ENCODE results near the gene ABCC1.

Gene ABCC1

GRCh38 chr16:16033208-16033717, 83.8 kb downstream of the ABCC1 start:
- Histone ChIP-seq H3K9me3 (ENCODE audit: insufficient read depth, low read depth, low read length) (no peaks in the 10 kb centered on the region), H3K4me1 (ENCODE audit: control insufficient read depth in 1 of 2, insufficient read depth in 2 of 2, low read length in 2 of 2) (peaks cover 5 to 10% of the 10 kb centered on the region in 2 experiments), H2AK5ac (ENCODE audit: low read length) (no peak overlapping the region), H3K36me3 (ENCODE audit: control insufficient read depth in 1 of 2, insufficient read depth in 2 of 2, low read length in 2 of 2) (peaks cover 6 to 11% of the 10 kb centered on the region in 2 experiments), H3K4me3 (ENCODE audit: low read depth, low read length) (no peak overlapping the region), H4K12ac (ENCODE audit: low read depth, low read length) (no peak overlapping the region), H3K14ac (ENCODE audit: low read length) (no peak overlapping the region), H3K18ac (ENCODE audit: low read length) (no peak overlapping the region), H2AFZ (ENCODE audit: insufficient read depth, low read length, poor library complexity) (no peak overlapping the region), H3K23ac (ENCODE audit: low read length) (no peak overlapping the region), H4K91ac (ENCODE audit: low read depth, low read length) (no peak overlapping the region), H2BK120ac (ENCODE audit: insufficient read depth, low read length, poor library complexity) (no peak overlapping the region), H3K4ac (ENCODE audit: low read depth, low read length) (no peak overlapping the region), H3K9ac (ENCODE audit: low read length) (no peak overlapping the region), H3K27ac (ENCODE audit: low read depth, low read length) (no peak overlapping the region), H3K4me2 (ENCODE audit: low read length) (no peak overlapping the region), H4K8ac (ENCODE audit: low read depth, low read length) (no peak overlapping the region), H2BK5ac (ENCODE audit: low read depth, low read length, poor library complexity) (no peak overlapping the region), H3K79me2 (ENCODE audit: control insufficient read depth, insufficient read depth, low read length, poor library complexity) (no peaks in the 10 kb centered on the region), H2BK12ac (ENCODE audit: low read length) (no peak overlapping the region), H3K79me1 (ENCODE audit: low read length) (no peaks in the 10 kb centered on the region), H3K27me3 (ENCODE audit: insufficient read depth, low read length) (no peaks in the 10 kb centered on the region)
- no CpG with 5 or more reads among the region's 9 CpGs for WGBS (ENCODE audit: extremely low coverage, insufficient coverage, insufficient read length)
- DNase-seq = no peak

GRCh38 chr16:16036359-16036792, 87.0 kb downstream of the ABCC1 start:
- no peak overlapping the region for H2BK12ac ChIP-seq (ENCODE audit: low read length)
- no peak overlapping the region for H3K4me3 ChIP-seq (ENCODE audit: low read depth, low read length)
- no peak overlapping the region for H3K9ac ChIP-seq (ENCODE audit: low read length)
- no peaks in the 10 kb centered on the region for H3K9me3 ChIP-seq (ENCODE audit: insufficient read depth, low read depth, low read length)
- peaks cover 7 to 13% of the 10 kb centered on the region in 2 experiments for H3K36me3 ChIP-seq (ENCODE audit: control insufficient read depth in 1 of 2, insufficient read depth in 2 of 2, low read length in 2 of 2)
- no peaks in the 10 kb centered on the region for H3K79me2 ChIP-seq (ENCODE audit: control insufficient read depth, insufficient read depth, low read length, poor library complexity)
- peak overlapping the region; percentile 21 for H3K27ac ChIP-seq (ENCODE audit: low read depth, low read length)
- H2AFZ ChIP-seq (ENCODE audit: insufficient read depth, low read length, poor library complexity) = no peak overlapping the region
- H3K4me1 ChIP-seq (ENCODE audit: control insufficient read depth in 1 of 2, insufficient read depth in 2 of 2, low read length in 2 of 2) = peaks cover 10 to 11% of the 10 kb centered on the region in 2 experiments
- H3K14ac ChIP-seq (ENCODE audit: low read length) = no peak overlapping the region
- peak; percentile 31 to 52 for DNase-seq
- no peak overlapping the region for H2AK5ac ChIP-seq (ENCODE audit: low read length)
- H4K91ac ChIP-seq (ENCODE audit: low read depth, low read length) = peak overlapping the region; percentile 27
- no peaks in the 10 kb centered on the region for H3K79me1 ChIP-seq (ENCODE audit: low read length)
- H4K12ac ChIP-seq (ENCODE audit: low read depth, low read length) = no peak overlapping the region
- peak overlapping the region; percentile 33 for H3K4me2 ChIP-seq (ENCODE audit: low read length)
- no CpG with 5 or more reads among the region's 8 CpGs for WGBS (ENCODE audit: extremely low coverage, insufficient coverage, insufficient read length)
- H3K23ac ChIP-seq (ENCODE audit: low read length) = no peak overlapping the region
- peak overlapping the region; percentile 21 for H2BK120ac ChIP-seq (ENCODE audit: insufficient read depth, low read length, poor library complexity)
- no peak overlapping the region for H3K4ac ChIP-seq (ENCODE audit: low read depth, low read length)
- H2BK5ac ChIP-seq (ENCODE audit: low read depth, low read length, poor library complexity) = no peak overlapping the region
- H3K27me3 ChIP-seq (ENCODE audit: insufficient read depth, low read length) = no peaks in the 10 kb centered on the region
- H4K8ac ChIP-seq (ENCODE audit: low read depth, low read length) = no peak overlapping the region
- H3K18ac ChIP-seq (ENCODE audit: low read length) = peak overlapping the region; percentile 15

GRCh38 chr16:16037521-16037920, 88.1 kb downstream of the ABCC1 start:
- H3K36me3 ChIP-seq (ENCODE audit: control insufficient read depth in 1 of 2, insufficient read depth in 2 of 2, low read length in 2 of 2) = peaks cover 7 to 13% of the 10 kb centered on the region in 2 experiments
- no peak overlapping the region for H3K27ac ChIP-seq (ENCODE audit: low read depth, low read length)
- H3K4me1 ChIP-seq (ENCODE audit: control insufficient read depth in 1 of 2, insufficient read depth in 2 of 2, low read length in 2 of 2) = peaks cover 14% of the 10 kb centered on the region in 2 experiments
- H3K18ac ChIP-seq (ENCODE audit: low read length) = no peak overlapping the region
- H2BK120ac ChIP-seq (ENCODE audit: insufficient read depth, low read length, poor library complexity) = no peak overlapping the region
- no peak overlapping the region for H2AFZ ChIP-seq (ENCODE audit: insufficient read depth, low read length, poor library complexity)
- no peak overlapping the region for H2BK5ac ChIP-seq (ENCODE audit: low read depth, low read length, poor library complexity)
- H3K9ac ChIP-seq (ENCODE audit: low read length) = no peak overlapping the region
- no peaks in the 10 kb centered on the region for H3K79me1 ChIP-seq (ENCODE audit: low read length)
- no peak overlapping the region for H4K12ac ChIP-seq (ENCODE audit: low read depth, low read length)
- H3K4me3 ChIP-seq (ENCODE audit: low read depth, low read length) = no peak overlapping the region
- no peak overlapping the region for H3K23ac ChIP-seq (ENCODE audit: low read length)
- DNase-seq = no peak
- no peak overlapping the region for H2BK12ac ChIP-seq (ENCODE audit: low read length)
- no peak overlapping the region for H3K4ac ChIP-seq (ENCODE audit: low read depth, low read length)
- H3K27me3 ChIP-seq (ENCODE audit: insufficient read depth, low read length) = no peaks in the 10 kb centered on the region
- no peak overlapping the region for H3K4me2 ChIP-seq (ENCODE audit: low read length)
- no peaks in the 10 kb centered on the region for H3K79me2 ChIP-seq (ENCODE audit: control insufficient read depth, insufficient read depth, low read length, poor library complexity)
- WGBS (ENCODE audit: extremely low coverage, insufficient coverage, insufficient read length) = no CpG with 5 or more reads among the region's 11 CpGs
- no peak overlapping the region for H3K14ac ChIP-seq (ENCODE audit: low read length)
- no peak overlapping the region for H4K8ac ChIP-seq (ENCODE audit: low read depth, low read length)
- no peaks in the 10 kb centered on the region for H3K9me3 ChIP-seq (ENCODE audit: insufficient read depth, low read depth, low read length)
- no peak overlapping the region for H4K91ac ChIP-seq (ENCODE audit: low read depth, low read length)
- no peak overlapping the region for H2AK5ac ChIP-seq (ENCODE audit: low read length)

GRCh38 chr16:16037970-16038369, 88.6 kb downstream of the ABCC1 start:
- Histone ChIP-seq H4K12ac (ENCODE audit: low read depth, low read length) (no peak overlapping the region), H3K4me2 (ENCODE audit: low read length) (no peak overlapping the region), H3K23ac (ENCODE audit: low read length) (no peak overlapping the region), H3K18ac (ENCODE audit: low read length) (no peak overlapping the region), H3K27me3 (ENCODE audit: insufficient read depth, low read length) (no peaks in the 10 kb centered on the region), H3K4ac (ENCODE audit: low read depth, low read length) (no peak overlapping the region), H3K36me3 (ENCODE audit: control insufficient read depth in 1 of 2, insufficient read depth in 2 of 2, low read length in 2 of 2) (peaks cover 7 to 13% of the 10 kb centered on the region in 2 experiments), H2AFZ (ENCODE audit: insufficient read depth, low read length, poor library complexity) (no peak overlapping the region), H3K79me1 (ENCODE audit: low read length) (no peaks in the 10 kb centered on the region), H3K9me3 (ENCODE audit: insufficient read depth, low read depth, low read length) (no peaks in the 10 kb centered on the region), H3K4me3 (ENCODE audit: low read depth, low read length) (no peak overlapping the region), H3K27ac (ENCODE audit: low read depth, low read length) (no peak overlapping the region), H2BK120ac (ENCODE audit: insufficient read depth, low read length, poor library complexity) (no peak overlapping the region), H4K91ac (ENCODE audit: low read depth, low read length) (no peak overlapping the region), H2AK5ac (ENCODE audit: low read length) (no peak overlapping the region), H3K9ac (ENCODE audit: low read length) (no peak overlapping the region), H3K4me1 (ENCODE audit: control insufficient read depth in 1 of 2, insufficient read depth in 2 of 2, low read length in 2 of 2) (peaks cover 14% of the 10 kb centered on the region in 2 experiments), H2BK5ac (ENCODE audit: low read depth, low read length, poor library complexity) (no peak overlapping the region), H2BK12ac (ENCODE audit: low read length) (no peak overlapping the region), H3K79me2 (ENCODE audit: control insufficient read depth, insufficient read depth, low read length, poor library complexity) (no peaks in the 10 kb centered on the region), H3K14ac (ENCODE audit: low read length) (no peak overlapping the region), H4K8ac (ENCODE audit: low read depth, low read length) (no peak overlapping the region)
- no peak for DNase-seq
- WGBS (ENCODE audit: extremely low coverage, insufficient coverage, insufficient read length) = 100% methylated on average over 1 of the region's 1 CpG

All from trophoblast cell (in vitro differentiated cells and primary cell).